ENCODE results near the gene COMMD1. TPM values are rescaled to one million over a fixed set of nuclear protein-coding genes. Genes with fewer than 3 reads are reported as not detected.
A peak's percentile ranks its signal among the peaks of the same experiment; 100 is the strongest.
"Not testable (repeated sequence)": the region's sequence is repeated elsewhere in the genome, so short reads cannot be mapped to it uniquely, and the experiment has no call there.

COMMD1 gene
- total RNA-seq (10 to 100 TPM; 18.2 to 23.8 (median 19.6) TPM), total RNA-seq (6.7 to 25.9 (median 10.2) reads per million in 29 experiments)
- 36.5 TPM for total RNA-seq (2013)

DNA sequence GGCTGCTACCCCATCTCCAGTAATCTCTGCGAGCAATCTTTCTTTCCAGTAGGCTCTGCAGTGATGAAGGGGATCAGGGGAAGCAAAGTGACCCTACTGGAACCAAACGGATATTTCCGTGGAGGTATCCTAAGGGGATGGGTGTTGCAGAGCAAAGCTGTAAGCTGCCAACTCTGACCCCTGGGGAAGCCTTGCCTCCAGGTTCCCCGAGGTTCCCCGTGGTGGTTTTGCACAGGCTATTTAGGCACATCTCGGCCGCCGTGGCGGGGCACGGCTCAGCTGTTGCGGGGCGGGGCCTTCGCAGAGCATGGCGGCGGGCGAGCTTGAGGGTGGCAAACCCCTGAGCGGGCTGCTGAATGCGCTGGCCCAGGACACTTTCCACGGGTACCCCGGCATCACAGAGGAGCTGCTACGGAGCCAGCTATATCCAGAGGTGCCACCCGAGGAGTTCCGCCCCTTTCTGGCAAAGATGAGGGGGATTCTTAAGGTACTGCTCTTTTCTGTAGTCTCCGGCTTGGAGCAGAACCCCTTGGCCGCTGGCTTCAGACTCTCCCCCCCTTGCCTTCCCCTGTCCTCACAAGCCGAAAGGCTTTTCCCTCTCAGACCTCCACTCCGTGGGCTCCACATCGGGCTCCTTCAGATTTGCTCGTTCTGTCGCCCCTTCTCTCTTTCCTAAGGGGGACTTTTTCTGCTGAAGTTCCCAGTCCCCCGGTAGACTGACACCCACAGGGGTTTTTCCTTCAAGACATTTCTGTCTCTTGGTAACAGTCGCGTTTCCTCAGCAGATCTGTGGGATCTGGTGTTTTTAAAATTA, at the start of gene COMMD1:
Gene COMMD1, plus strand, starts transcription at position 303 of the 814 bp plus-strand sequence. Its CDS starts 5 bp downstream, at position 308.
- no peaks in the 10 kb centered on the region for H3K9me3 Mint-ChIP-seq
- peak within 1 kb of the TSS; percentile 94 to 99 (median 95) for H3K4me3 Mint-ChIP-seq
- Histone ChIP-seq H3K27ac (ENCODE audit: low read length) (peak within 1 kb of the TSS; percentile 59), H3K4me1 (ENCODE audit: control insufficient read depth in 1 of 2, extremely low read depth in 1 of 2, insufficient read depth in 2 of 2, low read length in 2 of 2) (peaks cover 3 to 4% of the 10 kb centered on the region in 2 experiments), H3K36me3 (ENCODE audit: control insufficient read depth in 2 of 2, extremely low read depth in 1 of 2, insufficient read depth in 1 of 2, low read length in 1 of 2) (no peaks in the 10 kb centered on the region), H3K27me3 (replicated peaks in 1 of 2; ENCODE audit: control insufficient read depth in 2 of 2, extremely low read depth in 1 of 2, insufficient read depth in 2 of 2, low read length in 1 of 2) (no peaks in the 10 kb centered on the region), H3K9me3 (no peaks in the 10 kb centered on the region), H3K4me3 (ENCODE audit: control insufficient read depth in 1 of 2, extremely low read depth in 1 of 2, low read length in 1 of 2) (peak within 1 kb of the TSS; percentile 81 to 97)
- WGBS (ENCODE audit: insufficient coverage): under 1% methylated on average over 27 of the region's 33 CpGs
- peak within 1 kb of the TSS; percentile 67 to 86 for H3K27ac Mint-ChIP-seq
- H3K36me3 Mint-ChIP-seq: no peaks in the 10 kb centered on the region
- peaks cover 21 to 30% (median 29%) of the 10 kb centered on the region in 3 donors for H3K4me1 Mint-ChIP-seq
- DNase-seq: peak; percentile 65 to 86 (median 76)
- CTCF ChIA-PET: interaction anchor here (0.5 to 1.6 kb wide), 6 partner anchors 12 to 1023 kb away, joined by 3 to 11 read pairs (median 4); no protein-coding TSS in a partner anchor
- POLR2A ChIA-PET: interaction anchor here in 1 of 2 donors (0.6 kb wide), 1 partner anchor 637 kb away, joined by 14 read pairs; no protein-coding TSS in a partner anchor
- no peaks in the 10 kb centered on the region for H3K27me3 Mint-ChIP-seq
- ATAC-seq (replicated peaks in 1 of 4): peak; percentile 99

DNA sequence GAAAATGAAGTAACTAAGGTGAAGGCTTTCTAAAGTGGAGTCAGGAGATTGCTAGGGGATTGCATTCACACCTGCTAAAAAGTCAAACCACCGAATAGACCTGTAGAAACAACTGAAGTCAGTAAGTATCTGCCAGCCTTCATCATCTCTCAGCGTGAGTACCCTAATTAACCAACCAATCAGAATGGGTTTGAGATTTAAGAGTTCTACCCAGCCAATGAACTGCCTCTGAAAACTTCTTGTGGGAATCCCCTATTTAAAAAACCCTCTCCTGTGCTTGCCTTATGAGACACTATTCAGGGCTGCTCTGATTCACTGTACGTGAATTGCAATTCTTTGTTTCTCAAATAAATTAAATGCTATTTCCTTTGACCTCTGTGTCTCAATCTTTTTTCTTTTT, 48.2 kb upstream of the COMMD1 start:
- H3K36me3 Mint-ChIP-seq: peaks cover 2% of the 10 kb centered on the region
- no peak overlapping the region for H3K27ac Mint-ChIP-seq
- H3K27me3 Mint-ChIP-seq: no peaks in the 10 kb centered on the region
- H3K4me3 ChIP-seq (ENCODE audit: control insufficient read depth in 1 of 2, extremely low read depth in 1 of 2, low read length in 1 of 2): no peak overlapping the region
- DNase-seq (peak in 1 of 35 experiments; percentile 21), ATAC-seq (replicated peaks in 1 of 4) (no peak)
- POLR2A ChIA-PET: no interaction called here
- H3K4me1 ChIP-seq (ENCODE audit: control insufficient read depth in 1 of 2, extremely low read depth in 1 of 2, insufficient read depth in 2 of 2, low read length in 2 of 2): peaks cover 7 to 19% of the 10 kb centered on the region in 2 experiments
- peaks cover 19 to 20% (median 19%) of the 10 kb centered on the region in 3 donors for H3K4me1 Mint-ChIP-seq
- peaks cover 0 to 4% (median 2%) of the 10 kb centered on the region in 3 donors for H3K9me3 Mint-ChIP-seq
- H3K9me3 ChIP-seq: no peaks in the 10 kb centered on the region
- H3K4me3 Mint-ChIP-seq: no peak overlapping the region
- CTCF ChIA-PET: no interaction called here
- 54% methylated on average over 2 of the region's 3 CpGs for WGBS (ENCODE audit: insufficient coverage)
- H3K36me3 ChIP-seq (ENCODE audit: control insufficient read depth in 2 of 2, extremely low read depth in 1 of 2, insufficient read depth in 1 of 2, low read length in 1 of 2): no peaks in the 10 kb centered on the region
- no peak overlapping the region for H3K27ac ChIP-seq (ENCODE audit: low read length)
- no peaks in the 10 kb centered on the region for H3K27me3 ChIP-seq (replicated peaks in 1 of 2; ENCODE audit: control insufficient read depth in 2 of 2, extremely low read depth in 1 of 2, insufficient read depth in 2 of 2, low read length in 1 of 2)

DNA sequence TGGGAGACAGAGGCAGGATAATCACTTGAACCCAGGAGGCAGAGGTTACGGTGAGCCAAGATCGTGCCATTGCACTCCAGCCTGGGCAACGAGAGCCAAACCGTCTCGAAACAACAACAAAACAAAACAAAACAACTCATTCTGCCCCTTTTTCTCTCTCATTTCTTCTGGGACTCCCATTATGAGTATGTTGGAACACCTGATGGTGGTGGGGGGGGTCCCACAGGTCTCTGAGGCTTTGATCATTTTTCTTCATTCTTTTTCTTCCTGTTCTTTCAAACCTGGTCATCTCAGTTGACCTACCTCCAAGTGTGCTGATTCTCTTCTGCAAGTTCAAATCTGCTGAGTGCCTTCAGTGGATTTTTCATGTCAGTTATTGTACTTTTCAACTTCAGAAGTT, 43.4 kb upstream of the COMMD1 start:
- Histone ChIP-seq H3K27ac (ENCODE audit: low read length) (no peak overlapping the region), H3K9me3 (no peaks in the 10 kb centered on the region), H3K36me3 (ENCODE audit: control insufficient read depth in 2 of 2, extremely low read depth in 1 of 2, insufficient read depth in 1 of 2, low read length in 1 of 2) (peaks cover 10 to 16% of the 10 kb centered on the region in 2 donors), H3K4me3 (ENCODE audit: control insufficient read depth in 1 of 2, extremely low read depth in 1 of 2, low read length in 1 of 2) (no peak overlapping the region), H3K27me3 (replicated peaks in 1 of 2; ENCODE audit: control insufficient read depth in 2 of 2, extremely low read depth in 1 of 2, insufficient read depth in 2 of 2, low read length in 1 of 2) (no peaks in the 10 kb centered on the region), H3K4me1 (ENCODE audit: control insufficient read depth in 1 of 2, extremely low read depth in 1 of 2, insufficient read depth in 2 of 2, low read length in 2 of 2) (no peaks in the 10 kb centered on the region)
- Mint-ChIP-seq H3K4me3 (no peak overlapping the region), H3K27ac (no peak overlapping the region), H3K27me3 (no peaks in the 10 kb centered on the region), H3K36me3 (peaks cover 31% of the 10 kb centered on the region), H3K9me3 (peaks cover 0 to 10% (median 5%) of the 10 kb centered on the region in 3 donors), H3K4me1 (no peaks in the 10 kb centered on the region)
- CTCF ChIA-PET: no interaction called here
- DNase-seq (no peak), ATAC-seq (replicated peaks in 1 of 4) (no peak)
- POLR2A ChIA-PET: no interaction called here
- 100% methylated on average over 2 of the region's 5 CpGs for WGBS (ENCODE audit: insufficient coverage)

DNA sequence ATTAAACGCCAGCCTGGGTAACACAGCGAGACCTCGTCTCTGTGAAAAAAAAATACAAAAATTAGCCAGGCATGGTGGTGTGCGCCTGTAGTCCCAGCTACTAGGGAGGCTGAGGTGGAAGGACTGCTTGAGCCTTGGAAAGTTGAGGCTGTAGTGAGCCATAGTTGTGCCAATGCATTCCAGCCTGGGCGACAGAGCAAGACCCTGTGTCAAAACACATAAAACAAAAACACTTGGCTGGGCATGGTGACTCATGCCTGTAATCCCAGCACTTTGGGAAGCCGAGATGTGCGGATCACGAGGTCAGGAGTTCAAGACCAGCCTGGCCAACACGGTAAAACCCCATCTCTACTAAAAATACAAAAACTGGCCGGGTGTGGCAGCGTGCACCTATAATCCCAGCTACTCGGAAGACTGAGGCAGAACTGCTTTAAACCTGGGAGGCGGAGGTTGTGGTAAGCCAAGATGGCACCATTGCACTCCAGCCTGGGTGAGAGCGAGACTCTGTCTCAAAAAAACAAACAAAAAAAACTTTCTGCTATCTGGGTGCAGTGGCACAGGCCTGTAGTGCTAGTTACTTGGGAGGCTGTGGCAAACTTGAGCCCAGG, 38.9 kb upstream of the COMMD1 start:
- POLR2A ChIA-PET: not testable (repeated sequence)
- WGBS (ENCODE audit: insufficient coverage): 98% methylated on average over 8 of the region's 14 CpGs

DNA sequence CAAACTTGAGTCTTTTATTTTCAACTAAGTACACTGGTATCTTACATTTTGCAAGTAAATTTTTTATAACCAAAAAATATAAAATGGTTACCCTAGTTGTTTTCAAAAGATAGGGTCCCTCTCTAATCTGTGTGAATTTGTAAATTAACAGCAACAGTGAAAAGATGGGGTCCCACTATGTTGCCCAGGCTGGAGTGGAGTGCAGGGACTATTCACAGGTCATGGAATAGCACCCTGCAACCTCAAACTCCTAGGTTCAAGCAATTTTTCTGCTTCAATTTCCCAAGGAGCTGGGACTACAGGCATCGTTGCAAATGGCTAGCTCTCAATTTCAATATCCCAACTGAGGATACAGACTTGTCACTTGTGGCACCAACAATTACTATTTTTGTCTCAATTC, 29.1 kb upstream of the COMMD1 start:
- H3K27me3 Mint-ChIP-seq: no peaks in the 10 kb centered on the region
- Histone ChIP-seq H3K4me1 (ENCODE audit: control insufficient read depth in 1 of 2, extremely low read depth in 1 of 2, insufficient read depth in 2 of 2, low read length in 2 of 2) (no peaks in the 10 kb centered on the region), H3K27me3 (replicated peaks in 1 of 2; ENCODE audit: control insufficient read depth in 2 of 2, extremely low read depth in 1 of 2, insufficient read depth in 2 of 2, low read length in 1 of 2) (no peaks in the 10 kb centered on the region), H3K4me3 (ENCODE audit: control insufficient read depth in 1 of 2, extremely low read depth in 1 of 2, low read length in 1 of 2) (no peak overlapping the region), H3K36me3 (ENCODE audit: control insufficient read depth in 2 of 2, extremely low read depth in 1 of 2, insufficient read depth in 1 of 2, low read length in 1 of 2) (peaks cover 9 to 93% of the 10 kb centered on the region in 2 donors), H3K27ac (ENCODE audit: low read length) (no peak overlapping the region), H3K9me3 (no peaks in the 10 kb centered on the region)
- H3K27ac Mint-ChIP-seq: no peak overlapping the region
- no peak overlapping the region for H3K4me3 Mint-ChIP-seq
- ChIA-PET CTCF (no interaction called here), POLR2A (no interaction called here)
- 100% methylated on average over 1 of the region's 1 CpG for WGBS (ENCODE audit: insufficient coverage)
- ATAC-seq (replicated peaks in 1 of 4) (no peak), DNase-seq (no peak)
- H3K36me3 Mint-ChIP-seq: peaks cover 37% of the 10 kb centered on the region
- peaks cover 0 to 2% (median 1%) of the 10 kb centered on the region in 3 donors for H3K4me1 Mint-ChIP-seq
- H3K9me3 Mint-ChIP-seq: no peaks in the 10 kb centered on the region

More for the DNA sequence above, 38.9 kb upstream of the COMMD1 start:
- H3K27me3 Mint-ChIP-seq; H3K4me3 Mint-ChIP-seq; H3K4me3 ChIP-seq (ENCODE audit: control insufficient read depth in 1 of 2, extremely low read depth in 1 of 2, low read length in 1 of 2); DNase-seq; H3K4me1 ChIP-seq (ENCODE audit: control insufficient read depth in 1 of 2, extremely low read depth in 1 of 2, insufficient read depth in 2 of 2, low read length in 2 of 2); H3K27ac ChIP-seq (ENCODE audit: low read length); ATAC-seq (replicated peaks in 1 of 4); CTCF ChIA-PET; H3K4me1 Mint-ChIP-seq; H3K9me3 ChIP-seq; H3K27me3 ChIP-seq (replicated peaks in 1 of 2; ENCODE audit: control insufficient read depth in 2 of 2, extremely low read depth in 1 of 2, insufficient read depth in 2 of 2, low read length in 1 of 2); H3K9me3 Mint-ChIP-seq; H3K27ac Mint-ChIP-seq: not testable (repeated sequence)
- peaks cover 54% of the 10 kb centered on the region for H3K36me3 Mint-ChIP-seq
- H3K36me3 ChIP-seq (ENCODE audit: control insufficient read depth in 2 of 2, extremely low read depth in 1 of 2, insufficient read depth in 1 of 2, low read length in 1 of 2): peaks cover 10 to 47% of the 10 kb centered on the region in 2 donors

DNA sequence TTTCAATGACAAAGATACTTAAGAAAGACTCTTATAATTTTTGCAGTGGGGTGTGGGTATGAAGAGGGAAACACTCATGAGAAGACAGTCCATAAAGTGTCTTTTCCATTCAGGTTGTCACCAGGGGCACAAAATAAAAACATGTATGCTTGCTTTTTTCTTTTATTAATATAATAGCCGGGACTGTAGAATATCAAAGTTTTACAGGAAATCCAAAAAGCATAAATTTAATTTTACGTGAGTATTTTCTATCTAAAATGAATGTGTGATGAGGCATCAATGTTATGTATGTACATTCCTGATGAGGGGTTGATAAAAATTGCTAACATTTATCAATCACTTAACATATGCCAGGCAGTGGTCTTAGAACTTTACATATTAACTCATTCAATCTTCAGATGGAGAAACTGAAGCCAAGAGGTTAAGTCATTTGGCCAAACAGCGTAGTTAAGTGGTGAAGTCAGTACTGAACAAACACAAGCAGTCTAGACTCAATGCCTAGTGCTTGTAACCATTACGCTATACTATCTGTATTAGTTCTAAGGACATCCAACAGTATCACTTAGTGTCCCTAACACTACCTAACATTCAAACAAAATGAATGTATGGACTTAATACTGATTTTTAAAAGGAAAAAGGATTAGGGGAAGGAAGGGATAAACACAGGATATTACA, 27.8 kb upstream of the COMMD1 start:
- CTCF ChIA-PET: no interaction called here
- no peak overlapping the region for H3K4me3 Mint-ChIP-seq
- H3K27ac Mint-ChIP-seq: no peak overlapping the region

More for the DNA sequence above, 27.8 kb upstream of the COMMD1 start:
- peaks cover 0 to 2% (median 1%) of the 10 kb centered on the region in 3 donors for H3K4me1 Mint-ChIP-seq
- POLR2A ChIA-PET: interaction anchor here in 1 of 2 donors (0.7 kb wide), 1 partner anchor 9 kb away, joined by 3 read pairs; no protein-coding TSS in a partner anchor
- H3K4me1 ChIP-seq (ENCODE audit: control insufficient read depth in 1 of 2, extremely low read depth in 1 of 2, insufficient read depth in 2 of 2, low read length in 2 of 2): no peaks in the 10 kb centered on the region
- no peak overlapping the region for H3K4me3 ChIP-seq (ENCODE audit: control insufficient read depth in 1 of 2, extremely low read depth in 1 of 2, low read length in 1 of 2)
- peaks cover 9 to 90% of the 10 kb centered on the region in 2 donors for H3K36me3 ChIP-seq (ENCODE audit: control insufficient read depth in 2 of 2, extremely low read depth in 1 of 2, insufficient read depth in 1 of 2, low read length in 1 of 2)
- no peak overlapping the region for H3K27ac ChIP-seq (ENCODE audit: low read length)
- H3K27me3 ChIP-seq (replicated peaks in 1 of 2; ENCODE audit: control insufficient read depth in 2 of 2, extremely low read depth in 1 of 2, insufficient read depth in 2 of 2, low read length in 1 of 2): no peaks in the 10 kb centered on the region
- no CpG with 5 or more reads among the region's 4 CpGs for WGBS (ENCODE audit: insufficient coverage)
- H3K9me3 ChIP-seq: no peaks in the 10 kb centered on the region
- ATAC-seq (replicated peaks in 1 of 4) (no peak), DNase-seq (no peak)
- no peaks in the 10 kb centered on the region for H3K9me3 Mint-ChIP-seq
- no peaks in the 10 kb centered on the region for H3K27me3 Mint-ChIP-seq
- peaks cover 30% of the 10 kb centered on the region for H3K36me3 Mint-ChIP-seq

Data from T-cell (primary cell).